GM12874 (cell line): ENCODE results near the gene CENPN.

Source experiments
- TF ChIP-seq, protein P1 (sequence below): IDR thresholded peaks from 2 replicates; pipeline ENCODE4 v1.5.1; 2011; ENCODE audit warnings: low read depth, mild to moderate bottlenecking, control low read depth, low read length, moderate library complexity; ENCODE audit not compliant: insufficient read depth

The CENPN gene

DNA sequence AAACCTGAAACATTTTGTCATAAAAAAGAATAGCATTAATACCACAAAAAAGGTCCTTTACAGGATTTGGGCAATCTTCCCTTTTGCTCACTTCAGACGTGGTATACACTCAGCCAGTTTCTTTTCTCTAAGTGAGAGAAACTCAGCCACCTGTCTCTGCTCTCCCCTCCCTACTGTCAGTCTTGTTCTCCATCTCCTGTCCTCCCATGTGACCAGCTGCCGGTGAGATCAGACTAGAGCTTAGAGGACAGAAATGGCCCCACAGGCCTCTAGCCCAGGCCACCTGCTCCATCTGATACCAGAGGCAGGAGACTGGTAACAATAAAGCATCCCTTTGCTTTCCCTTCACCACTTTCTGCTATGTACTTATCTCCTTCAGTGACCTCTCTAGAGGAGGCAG is 35.2 kb upstream of the CENPN start:
- TF ChIP-seq, protein P1, sequence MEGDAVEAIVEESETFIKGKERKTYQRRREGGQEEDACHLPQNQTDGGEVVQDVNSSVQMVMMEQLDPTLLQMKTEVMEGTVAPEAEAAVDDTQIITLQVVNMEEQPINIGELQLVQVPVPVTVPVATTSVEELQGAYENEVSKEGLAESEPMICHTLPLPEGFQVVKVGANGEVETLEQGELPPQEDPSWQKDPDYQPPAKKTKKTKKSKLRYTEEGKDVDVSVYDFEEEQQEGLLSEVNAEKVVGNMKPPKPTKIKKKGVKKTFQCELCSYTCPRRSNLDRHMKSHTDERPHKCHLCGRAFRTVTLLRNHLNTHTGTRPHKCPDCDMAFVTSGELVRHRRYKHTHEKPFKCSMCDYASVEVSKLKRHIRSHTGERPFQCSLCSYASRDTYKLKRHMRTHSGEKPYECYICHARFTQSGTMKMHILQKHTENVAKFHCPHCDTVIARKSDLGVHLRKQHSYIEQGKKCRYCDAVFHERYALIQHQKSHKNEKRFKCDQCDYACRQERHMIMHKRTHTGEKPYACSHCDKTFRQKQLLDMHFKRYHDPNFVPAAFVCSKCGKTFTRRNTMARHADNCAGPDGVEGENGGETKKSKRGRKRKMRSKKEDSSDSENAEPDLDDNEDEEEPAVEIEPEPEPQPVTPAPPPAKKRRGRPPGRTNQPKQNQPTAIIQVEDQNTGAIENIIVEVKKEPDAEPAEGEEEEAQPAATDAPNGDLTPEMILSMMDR: no peak

DNA sequence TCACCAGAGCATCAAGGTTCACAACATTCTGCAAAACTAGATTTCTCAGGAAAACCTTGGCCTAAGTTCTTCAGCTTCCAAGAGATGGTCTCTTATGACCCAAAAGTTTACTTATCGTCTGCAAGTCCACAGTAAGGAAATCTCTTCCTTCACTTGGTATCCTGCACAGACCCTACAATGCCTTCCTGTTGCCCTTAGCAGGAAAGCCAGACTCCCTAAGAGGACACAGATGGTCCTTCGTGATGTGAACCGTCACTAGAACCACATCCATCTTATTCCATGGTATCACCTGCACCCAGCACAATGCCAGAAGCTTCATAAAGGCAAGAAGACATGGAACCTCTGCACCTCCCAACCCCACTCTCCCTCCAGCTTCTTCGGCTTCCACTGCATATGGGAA is 34.4 kb upstream of the CENPN start:
- TF ChIP-seq, protein P1: no peak

DNA sequence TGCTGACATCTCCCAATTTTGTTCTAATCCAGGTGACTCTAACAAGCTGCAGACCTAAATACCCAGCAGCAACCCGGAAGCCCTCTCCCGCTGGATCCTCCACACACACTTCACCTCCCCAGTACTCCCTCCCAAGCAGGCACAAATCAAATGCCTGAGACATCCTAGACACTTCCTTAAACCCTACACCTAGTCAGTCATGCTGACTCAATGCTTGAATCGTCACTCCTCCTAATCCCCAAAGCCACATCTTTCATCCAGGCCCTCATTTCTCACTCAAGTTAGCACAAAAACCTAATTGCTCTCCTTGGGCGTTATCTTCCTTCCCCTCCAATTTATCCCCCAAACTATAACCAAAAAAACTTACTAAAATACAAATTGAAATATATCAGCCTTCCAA is 33.0 kb upstream of the CENPN start:
- TF ChIP-seq, protein P1: no peak

DNA sequence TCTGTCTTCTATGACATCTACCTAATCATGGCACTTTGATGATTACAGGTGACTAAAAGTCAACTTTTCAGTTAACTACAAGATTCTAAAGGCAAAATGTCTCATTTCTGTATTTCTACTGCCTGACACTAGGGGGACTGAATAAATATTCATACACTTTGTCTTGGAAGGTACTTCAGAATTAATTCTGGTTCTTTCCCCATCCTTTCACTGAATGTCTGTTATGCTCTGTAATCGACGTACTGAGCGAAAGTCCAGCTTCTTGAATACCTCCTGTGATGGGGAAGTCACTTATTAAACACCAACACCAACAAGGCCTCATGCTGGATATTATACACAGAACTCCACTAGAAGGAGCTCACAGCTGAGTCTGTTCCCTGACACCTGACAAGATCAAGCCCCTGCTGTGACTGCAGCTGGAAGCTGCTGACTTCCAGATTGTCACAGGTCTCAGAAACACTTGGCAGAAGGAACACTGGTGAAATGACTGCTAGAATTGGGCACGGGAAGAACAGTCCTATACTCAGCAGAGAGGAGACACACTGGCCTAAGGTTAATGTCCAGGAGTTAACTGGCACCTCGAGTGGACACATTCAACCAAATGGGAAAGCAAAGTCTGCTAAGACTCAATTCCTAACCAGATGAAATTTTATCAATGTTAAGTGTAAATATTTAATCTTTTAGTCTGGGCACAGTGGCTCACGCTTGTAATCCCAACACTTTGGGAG is 32.2 kb upstream of the CENPN start:
- TF ChIP-seq, protein P1: peak; percentile 12; the same call in 1 of the 2 replicates

DNA sequence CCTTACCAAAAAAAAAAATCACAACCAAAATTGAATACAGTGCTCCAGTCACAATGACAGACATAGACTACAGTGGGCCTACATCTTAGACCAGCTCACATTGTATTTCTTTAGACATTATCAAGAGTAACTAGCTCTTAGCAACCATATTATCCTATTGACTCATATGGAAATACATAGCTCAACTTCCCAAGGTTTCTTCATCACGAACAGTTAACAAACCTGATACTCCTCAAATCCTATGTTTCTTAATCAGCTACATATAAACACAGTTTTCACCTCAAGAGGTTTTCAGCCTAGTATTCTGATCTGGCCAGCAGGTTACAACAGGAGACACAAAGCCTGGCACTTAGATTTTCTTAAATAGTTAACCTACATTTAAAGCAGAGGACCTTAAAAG is 30.1 kb upstream of the CENPN start:
- TF ChIP-seq, protein P1: no peak

DNA sequence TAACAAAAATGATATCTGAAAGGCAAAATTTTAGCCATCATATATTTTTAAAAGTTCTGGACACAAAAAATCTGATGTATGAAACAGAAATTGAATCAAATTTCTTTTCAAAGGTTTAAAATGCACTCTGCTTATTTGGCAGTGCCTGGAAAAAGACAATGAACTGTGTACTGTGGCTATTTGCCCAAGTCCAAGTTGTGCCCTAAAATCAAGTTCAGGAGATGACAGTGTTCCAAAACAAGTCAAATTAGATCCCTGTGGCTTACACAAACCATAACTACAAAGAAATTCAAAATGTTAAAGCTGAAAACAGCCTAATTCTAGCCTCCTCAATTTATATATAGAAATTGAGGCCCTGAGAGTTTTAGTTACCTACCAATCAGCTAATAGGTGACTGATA is 25.9 kb upstream of the CENPN start:
- TF ChIP-seq, protein P1: no peak

DNA sequence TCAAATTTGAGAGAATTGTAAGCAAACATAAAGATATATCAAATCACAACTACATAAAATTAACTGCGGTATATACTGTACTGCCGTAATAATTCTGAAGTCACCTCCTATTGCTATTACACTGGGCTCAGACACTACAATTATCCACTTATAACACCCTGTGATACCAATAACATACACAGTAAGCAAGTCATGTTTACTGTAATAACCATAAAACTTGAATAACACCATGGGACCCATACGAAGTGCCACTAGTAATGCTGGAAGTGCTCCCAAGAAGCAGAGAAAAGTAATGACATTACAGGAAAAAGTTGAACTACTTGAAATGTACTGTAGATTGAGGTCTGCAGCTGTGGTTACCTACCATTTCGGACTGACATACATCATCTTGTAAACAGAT is 24.4 kb upstream of the CENPN start:
- TF ChIP-seq, protein P1: no peak
